GM23248 (cell line): Measurements from ENCODE around the gene TSPO2.

Source experiments
- EZH2 ChIP-seq: fragments of 200-600 bp; sonication (generic); IDR thresholded peaks from 2 replicates; pipeline ENCODE4 v1.6.1; 2018; ENCODE audit warnings: antibody characterized with exemption, mild to moderate bottlenecking; ENCODE audit not compliant: insufficient read depth, poor library complexity, severe bottlenecking
- EZH2phosphoT487 ChIP-seq: fragments of 200-600 bp; sonication (generic); IDR thresholded peaks from 2 replicates; pipeline ENCODE4 v1.6.1; 2018; ENCODE audit warnings: antibody characterized with exemption, moderate library complexity, mild to moderate bottlenecking, low read depth; ENCODE audit not compliant: insufficient read depth

DNA sequence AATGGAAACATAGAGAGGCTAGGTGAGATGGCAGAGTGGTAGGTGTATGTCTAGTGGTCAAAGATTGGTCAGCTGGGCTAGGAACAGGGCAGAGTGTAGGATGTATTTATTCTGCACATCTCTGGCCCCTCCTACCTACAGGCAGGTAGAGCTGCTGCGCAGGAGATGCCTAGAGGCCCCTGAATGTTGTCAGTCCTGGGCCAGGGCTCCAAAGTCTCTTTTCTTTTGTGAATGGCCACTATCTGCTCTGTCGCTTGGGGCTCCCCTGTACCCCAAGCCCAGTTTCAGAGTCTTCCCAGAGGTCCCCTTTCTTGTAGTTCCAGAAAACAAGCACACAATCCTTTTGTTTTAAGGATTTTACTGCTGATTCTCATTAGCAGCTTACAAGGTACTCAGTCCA, 5.0 kb downstream of the TSPO2 start:
- TF ChIP-seq EZH2phosphoT487 (no peak), EZH2 (no peak)
